BE2C (cell line): ENCODE results near the gene TEPSIN.

ENCODE experiments used
- DNase-seq: peaks from one replicate; pipeline ENCODE4 v3.0.0-alpha.2; 2020
- H3K27me3 ChIP-seq: fragments of 250-450 bp; sonication (Bioruptor Pico); 2 replicates; pipeline ENCODE4 v1.5.1; 2020; ENCODE audit warnings: mild to moderate bottlenecking
- H3K36me3 ChIP-seq: fragments of 250-450 bp; sonication (Bioruptor Pico); 2 replicates; pipeline ENCODE4 v1.5.1; 2020; ENCODE audit warnings: mild to moderate bottlenecking
- H3K4me1 ChIP-seq: fragments of 250-450 bp; sonication (Bioruptor Pico); 2 replicates; pipeline ENCODE4 v1.5.1; 2020
- H3K4me3 ChIP-seq: 2 replicates; pipeline ENCODE4 v1.5.1; 2011; ENCODE audit warnings: low read depth, low read length
- H3K9me3 ChIP-seq: fragments of 250-450 bp; sonication (Bioruptor Pico); 2 replicates; pipeline ENCODE4 v1.5.1; 2020
- CTCF ChIP-seq: IDR thresholded peaks from 2 replicates; pipeline ENCODE4 v1.5.1; 2012; ENCODE audit warnings: mild to moderate bottlenecking, low read depth, low read length

The TEPSIN gene

GRCh38 chr17:81191646-81192045 is 47.2 kb downstream of the TEPSIN start:
- peaks cover 13% of the 10 kb centered on the region for H3K4me1 ChIP-seq
- no peak for TF ChIP-seq CTCF
- DNase-seq: peak; percentile 10
- no peak overlapping the region for H3K4me3 ChIP-seq
- no peaks in the 10 kb centered on the region for H3K27me3 ChIP-seq
- H3K9me3 ChIP-seq: no peaks in the 10 kb centered on the region
- H3K36me3 ChIP-seq: peaks cover 10% of the 10 kb centered on the region

GRCh38 chr17:81191116-81191515 is 47.7 kb downstream of the TEPSIN start:
- Histone ChIP-seq H3K36me3 (peaks cover 10% of the 10 kb centered on the region), H3K4me1 (peaks cover 13% of the 10 kb centered on the region), H3K9me3 (no peaks in the 10 kb centered on the region), H3K27me3 (no peaks in the 10 kb centered on the region), H3K4me3 (no peak overlapping the region)
- no peak for TF ChIP-seq CTCF
- no peak for DNase-seq

- no peak for TF ChIP-seq CTCF
- Histone ChIP-seq H3K27me3 (no peaks in the 10 kb centered on the region), H3K36me3 (peaks cover 10% of the 10 kb centered on the region), H3K9me3 (no peaks in the 10 kb centered on the region), H3K4me3 (no peak overlapping the region), H3K4me1 (peaks cover 13% of the 10 kb centered on the region)
- peak; percentile 9 for DNase-seq
These were observed 48.3 kb downstream of the TEPSIN start for GRCh38 chr17:81190591-81190990.

- 0 out of 2 replicates have a peak, but pooled peaks have one; percentile 9 for TF ChIP-seq CTCF
- no peak for DNase-seq
- Histone ChIP-seq H3K36me3 (peaks cover 10% of the 10 kb centered on the region), H3K4me3 (no peak overlapping the region), H3K27me3 (no peaks in the 10 kb centered on the region), H3K4me1 (peaks cover 13% of the 10 kb centered on the region), H3K9me3 (no peaks in the 10 kb centered on the region)
These were observed 49.0 kb downstream of the TEPSIN start for GRCh38 chr17:81189670-81190530.

- no peaks in the 10 kb centered on the region for H3K27me3 ChIP-seq
- H3K36me3 ChIP-seq: peaks cover 4% of the 10 kb centered on the region; the same call in 1 of the 2 replicates
- no peaks in the 10 kb centered on the region for H3K9me3 ChIP-seq
- TF ChIP-seq CTCF: no peak
- DNase-seq: no peak
- H3K4me1 ChIP-seq: peaks cover 11% of the 10 kb centered on the region
- no peak overlapping the region for H3K4me3 ChIP-seq
These were observed 49.8 kb downstream of the TEPSIN start for GRCh38 chr17:81189016-81189415.

GRCh38 chr17:81188491-81188840 is 50.4 kb downstream of the TEPSIN start:
- Histone ChIP-seq H3K36me3 (peaks cover 4% of the 10 kb centered on the region; the same call in 1 of the 2 replicates), H3K9me3 (no peaks in the 10 kb centered on the region), H3K4me1 (peaks cover 6% of the 10 kb centered on the region), H3K4me3 (no peak overlapping the region), H3K27me3 (no peaks in the 10 kb centered on the region)
- TF ChIP-seq CTCF: no peak
- no peak for DNase-seq
